Nephron progenitor cell (in vitro differentiated cells): ENCODE measurements around the gene IRS2.
A peak's percentile ranks its signal among the peaks of the same experiment; 100 is the strongest.

Experiments
- DNase-seq: peaks from one replicate; pipeline ENCODE4 v3.0.0; 2021
- H3K27ac Mint-ChIP-seq: 2 replicates; pipeline ENCODE4 v1.8.0; 2021; ENCODE audit warnings: mild to moderate bottlenecking, moderate library complexity, mixed read lengths
- H3K27me3 Mint-ChIP-seq: 2 replicates; pipeline ENCODE4 v1.8.0; 2021; ENCODE audit warnings: mild to moderate bottlenecking, low read depth, mixed read lengths; ENCODE audit not compliant: poor library complexity
- H3K36me3 Mint-ChIP-seq: 2 replicates; pipeline ENCODE4 v1.8.0; 2021; ENCODE audit warnings: low read depth, mixed read lengths
- H3K4me1 Mint-ChIP-seq: 2 replicates; pipeline ENCODE4 v1.8.0; 2021; ENCODE audit warnings: mixed read lengths
- H3K4me3 Mint-ChIP-seq: 2 replicates; pipeline ENCODE4 v1.8.0; 2021; ENCODE audit warnings: mild to moderate bottlenecking, moderate library complexity, mixed read lengths
- H3K9me3 Mint-ChIP-seq: 2 replicates; pipeline ENCODE4 v1.8.0; 2021; ENCODE audit warnings: mild to moderate bottlenecking, moderate library complexity, mixed read lengths
- TF ChIP-seq, protein P1 (sequence below): fragments of 200-600 bp; sonication (generic); IDR thresholded peaks from 2 replicates; pipeline ENCODE4 v1.5.0; 2021; ENCODE audit warnings: antibody characterized with exemption

The IRS2 gene

GRCh38 chr13:109780845-109781383 is 5.5 kb downstream of the IRS2 start:
- H3K4me1 Mint-ChIP-seq = peaks cover 52% of the 10 kb centered on the region
- H3K27ac Mint-ChIP-seq = peak overlapping the region; percentile 38
- peak overlapping the region; percentile 80 for H3K4me3 Mint-ChIP-seq
- TF ChIP-seq, protein P1, sequence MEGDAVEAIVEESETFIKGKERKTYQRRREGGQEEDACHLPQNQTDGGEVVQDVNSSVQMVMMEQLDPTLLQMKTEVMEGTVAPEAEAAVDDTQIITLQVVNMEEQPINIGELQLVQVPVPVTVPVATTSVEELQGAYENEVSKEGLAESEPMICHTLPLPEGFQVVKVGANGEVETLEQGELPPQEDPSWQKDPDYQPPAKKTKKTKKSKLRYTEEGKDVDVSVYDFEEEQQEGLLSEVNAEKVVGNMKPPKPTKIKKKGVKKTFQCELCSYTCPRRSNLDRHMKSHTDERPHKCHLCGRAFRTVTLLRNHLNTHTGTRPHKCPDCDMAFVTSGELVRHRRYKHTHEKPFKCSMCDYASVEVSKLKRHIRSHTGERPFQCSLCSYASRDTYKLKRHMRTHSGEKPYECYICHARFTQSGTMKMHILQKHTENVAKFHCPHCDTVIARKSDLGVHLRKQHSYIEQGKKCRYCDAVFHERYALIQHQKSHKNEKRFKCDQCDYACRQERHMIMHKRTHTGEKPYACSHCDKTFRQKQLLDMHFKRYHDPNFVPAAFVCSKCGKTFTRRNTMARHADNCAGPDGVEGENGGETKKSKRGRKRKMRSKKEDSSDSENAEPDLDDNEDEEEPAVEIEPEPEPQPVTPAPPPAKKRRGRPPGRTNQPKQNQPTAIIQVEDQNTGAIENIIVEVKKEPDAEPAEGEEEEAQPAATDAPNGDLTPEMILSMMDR = no peak
- no peaks in the 10 kb centered on the region for H3K9me3 Mint-ChIP-seq
- no peak for DNase-seq
- H3K27me3 Mint-ChIP-seq = peaks cover 4% of the 10 kb centered on the region
- H3K36me3 Mint-ChIP-seq = peaks cover 17% of the 10 kb centered on the region

DNA sequence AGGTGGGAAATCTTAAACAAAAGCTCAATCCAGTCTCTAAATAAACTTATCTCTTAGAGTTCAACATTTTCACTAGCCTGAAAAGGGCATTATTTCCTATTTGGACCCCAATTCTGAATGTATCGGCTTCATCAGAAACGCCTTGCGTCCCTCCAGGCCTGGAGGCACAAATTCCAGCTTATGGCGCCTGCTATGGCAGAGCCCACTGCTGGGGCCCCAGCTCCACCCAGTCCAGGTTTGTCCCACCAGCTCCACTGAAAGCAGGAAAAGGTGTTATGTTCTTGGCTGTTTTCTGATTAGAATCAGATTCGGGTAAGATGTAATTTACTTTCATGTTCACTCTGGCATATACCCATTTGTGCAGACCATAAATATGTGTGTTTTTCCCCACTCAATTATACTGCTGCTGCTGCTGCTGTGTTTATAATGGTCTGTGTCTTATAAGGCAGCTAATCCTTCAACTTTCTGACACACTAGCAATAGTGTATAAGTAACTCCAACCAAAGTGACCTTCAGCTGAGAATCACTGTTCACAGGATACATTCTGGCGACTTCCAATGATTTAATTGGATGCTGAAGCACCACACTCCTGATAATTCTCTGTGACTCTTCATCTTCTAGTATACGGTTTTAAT is 6.4 kb downstream of the IRS2 start:
- Mint-ChIP-seq H3K4me3 (peak overlapping the region; percentile 72), H3K4me1 (peaks cover 52% of the 10 kb centered on the region), H3K27ac (no peak overlapping the region)

DNA sequence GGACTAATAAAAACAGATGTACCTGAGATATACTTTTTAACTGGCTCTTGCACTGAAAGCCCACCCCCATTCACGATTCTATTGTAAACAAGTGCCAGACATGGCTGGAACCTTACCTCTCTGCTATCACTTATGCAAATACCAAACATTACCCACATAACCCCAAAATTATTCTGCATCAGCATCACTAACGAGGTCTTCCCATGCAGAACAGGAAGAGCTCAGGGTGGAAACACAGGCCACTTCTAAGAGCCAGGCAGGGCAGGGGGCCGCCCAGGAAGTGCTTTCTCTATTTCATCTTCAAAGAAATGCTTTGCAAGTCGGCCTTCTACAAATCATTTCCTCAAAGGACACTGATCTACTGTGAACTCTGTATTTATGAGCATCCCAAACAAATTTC is 7.3 kb downstream of the IRS2 start:
- H3K9me3 Mint-ChIP-seq = no peaks in the 10 kb centered on the region
- H3K4me1 Mint-ChIP-seq = peaks cover 52% of the 10 kb centered on the region
- peaks cover 4% of the 10 kb centered on the region for H3K27me3 Mint-ChIP-seq
- H3K36me3 Mint-ChIP-seq = peaks cover 22% of the 10 kb centered on the region
- no peak for DNase-seq
- no peak overlapping the region for H3K27ac Mint-ChIP-seq
- TF ChIP-seq, protein P1 = no peak
- peak overlapping the region; percentile 72 for H3K4me3 Mint-ChIP-seq

More for the DNA sequence above, 6.4 kb downstream of the IRS2 start:
- Mint-ChIP-seq H3K36me3 (peaks cover 17% of the 10 kb centered on the region), H3K9me3 (no peaks in the 10 kb centered on the region), H3K27me3 (peaks cover 4% of the 10 kb centered on the region)
- no peak for DNase-seq
- TF ChIP-seq, protein P1 = no peak

GRCh38 chr13:109778102-109778542 is 8.3 kb downstream of the IRS2 start:
- H3K9me3 Mint-ChIP-seq = peaks cover 7% of the 10 kb centered on the region
- H3K27ac Mint-ChIP-seq = no peak overlapping the region
- peaks cover 4% of the 10 kb centered on the region for H3K27me3 Mint-ChIP-seq
- peaks cover 52% of the 10 kb centered on the region for H3K4me1 Mint-ChIP-seq
- H3K36me3 Mint-ChIP-seq = peaks cover 29% of the 10 kb centered on the region
- H3K4me3 Mint-ChIP-seq = no peak overlapping the region
- no peak for DNase-seq
- TF ChIP-seq, protein P1 = no peak

- TF ChIP-seq, protein P1 = no peak
- Mint-ChIP-seq H3K36me3 (peaks cover 31% of the 10 kb centered on the region), H3K4me3 (no peak overlapping the region), H3K9me3 (peaks cover 7% of the 10 kb centered on the region), H3K4me1 (peaks cover 49% of the 10 kb centered on the region), H3K27ac (no peak overlapping the region), H3K27me3 (peaks cover 5% of the 10 kb centered on the region)
- DNase-seq = no peak
Measured at GRCh38 chr13:109776575-109776974, 9.8 kb downstream of the IRS2 start.

GRCh38 chr13:109773786-109774185 is 12.6 kb downstream of the IRS2 start:
- no peak for DNase-seq
- Mint-ChIP-seq H3K4me3 (no peak overlapping the region), H3K4me1 (peaks cover 35% of the 10 kb centered on the region), H3K9me3 (peaks cover 7% of the 10 kb centered on the region), H3K27me3 (peaks cover 2% of the 10 kb centered on the region), H3K27ac (no peak overlapping the region), H3K36me3 (peaks cover 53% of the 10 kb centered on the region)
- TF ChIP-seq, protein P1 = no peak
